Endothelial cell of umbilical vein (primary cell): Measurements from ENCODE around the gene PPFIBP1.

Experiments used
- EZH2 ChIP-seq: IDR thresholded peaks from 2 replicates; pipeline ENCODE4 v1.6.1; 2012; ENCODE audit warnings: borderline replicate concordance, low read depth, mild to moderate bottlenecking, moderate library complexity, low read length, inconsistent platforms; ENCODE audit not compliant: severe bottlenecking
- POLR2A ChIP-seq: IDR thresholded peaks from 2 replicates; pipeline ENCODE4 v1.6.1; 2012; ENCODE audit warnings: low read depth, mild to moderate bottlenecking, control low read depth, low read length
- TF ChIP-seq, protein P1 (sequence below), 2 donors: IDR thresholded peaks; 1 replicate in 1 of 2; 2 replicates in 1 of 2; pipeline ENCODE4 v1.5.1; 2011; ENCODE audit warnings: low read length in 2 of 2, mild to moderate bottlenecking in 2 of 2, moderate library complexity in 2 of 2, control low read depth in 1 of 2, inconsistent platforms in 1 of 2, low read depth in 1 of 2; ENCODE audit not compliant: insufficient read depth in 1 of 2; ENCODE audit errors: extremely low read depth in 1 of 2
- TF ChIP-seq, protein P2 (sequence below): IDR thresholded peaks from 2 replicates; pipeline ENCODE4 v1.6.1; 2011; ENCODE audit not compliant: insufficient read depth, insufficient read length

DNA sequence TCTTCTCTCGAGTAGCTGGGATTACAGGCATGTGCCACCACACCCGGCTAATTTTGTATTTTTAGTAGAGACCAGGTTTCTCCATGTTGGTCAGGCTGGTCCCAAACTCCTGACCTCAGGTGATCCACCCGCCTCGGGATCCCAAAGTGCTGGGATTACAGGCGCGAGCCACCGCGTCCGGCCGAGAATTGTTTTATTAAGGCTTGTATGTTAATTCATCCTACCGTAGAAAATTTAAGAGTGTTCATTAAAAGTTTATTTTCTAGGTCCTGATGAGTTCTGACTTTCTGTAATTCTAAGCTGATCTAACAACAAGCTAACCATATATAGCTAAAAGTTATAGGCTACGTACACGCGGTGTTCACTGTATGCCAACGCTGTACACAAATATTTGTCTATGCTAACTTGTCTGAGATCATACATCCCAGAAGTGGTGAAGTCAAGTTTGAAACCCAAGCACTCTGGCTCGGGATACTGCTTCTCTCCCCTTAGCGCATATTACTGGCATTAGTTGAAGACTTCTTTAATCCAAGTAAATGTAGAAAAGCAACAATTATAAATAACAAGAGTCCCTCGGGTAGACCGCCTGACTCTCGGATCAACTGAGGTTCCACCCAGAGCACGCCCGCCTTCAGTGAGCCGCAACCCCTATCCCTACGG lies 186.1 kb downstream of the PPFIBP1 start:
- TF ChIP-seq, protein P1, sequence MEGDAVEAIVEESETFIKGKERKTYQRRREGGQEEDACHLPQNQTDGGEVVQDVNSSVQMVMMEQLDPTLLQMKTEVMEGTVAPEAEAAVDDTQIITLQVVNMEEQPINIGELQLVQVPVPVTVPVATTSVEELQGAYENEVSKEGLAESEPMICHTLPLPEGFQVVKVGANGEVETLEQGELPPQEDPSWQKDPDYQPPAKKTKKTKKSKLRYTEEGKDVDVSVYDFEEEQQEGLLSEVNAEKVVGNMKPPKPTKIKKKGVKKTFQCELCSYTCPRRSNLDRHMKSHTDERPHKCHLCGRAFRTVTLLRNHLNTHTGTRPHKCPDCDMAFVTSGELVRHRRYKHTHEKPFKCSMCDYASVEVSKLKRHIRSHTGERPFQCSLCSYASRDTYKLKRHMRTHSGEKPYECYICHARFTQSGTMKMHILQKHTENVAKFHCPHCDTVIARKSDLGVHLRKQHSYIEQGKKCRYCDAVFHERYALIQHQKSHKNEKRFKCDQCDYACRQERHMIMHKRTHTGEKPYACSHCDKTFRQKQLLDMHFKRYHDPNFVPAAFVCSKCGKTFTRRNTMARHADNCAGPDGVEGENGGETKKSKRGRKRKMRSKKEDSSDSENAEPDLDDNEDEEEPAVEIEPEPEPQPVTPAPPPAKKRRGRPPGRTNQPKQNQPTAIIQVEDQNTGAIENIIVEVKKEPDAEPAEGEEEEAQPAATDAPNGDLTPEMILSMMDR (IDR thresholded peaks at IDR 0.05; ENCODE audit: extremely low read depth in 1 of 2, insufficient read depth in 1 of 2, low read depth in 1 of 2, low read length in 2 of 2) = no peak
- TF ChIP-seq EZH2 (no peak), POLR2A (no peak)
- TF ChIP-seq, protein P2, sequence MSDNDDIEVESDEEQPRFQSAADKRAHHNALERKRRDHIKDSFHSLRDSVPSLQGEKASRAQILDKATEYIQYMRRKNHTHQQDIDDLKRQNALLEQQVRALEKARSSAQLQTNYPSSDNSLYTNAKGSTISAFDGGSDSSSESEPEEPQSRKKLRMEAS = no peak
